Epithelial cell of esophagus (primary cell): ENCODE data around the gene UBAC1.
"Not testable (repeated sequence)": the region's sequence is repeated elsewhere in the genome, so short reads cannot be mapped to it uniquely, and the experiment has no call there.

Experiments used
- DNase-seq: peaks from one replicate; pipeline ENCODE4 v3.0.0; 2010; ENCODE audit warnings: low read depth
- H3K4me3 ChIP-seq: 2 replicates; pipeline ENCODE4 v1.5.1; 2011; ENCODE audit warnings: mild to moderate bottlenecking, low read length, control low read depth
- TF ChIP-seq, protein P1 (sequence below): IDR thresholded peaks from 2 replicates; pipeline ENCODE4 v1.5.1; 2011; ENCODE audit warnings: low read depth, mild to moderate bottlenecking, low read length, control low read depth, inconsistent platforms; ENCODE audit not compliant: insufficient read depth; ENCODE audit errors: missing control alignments

UBAC1 gene

DNA sequence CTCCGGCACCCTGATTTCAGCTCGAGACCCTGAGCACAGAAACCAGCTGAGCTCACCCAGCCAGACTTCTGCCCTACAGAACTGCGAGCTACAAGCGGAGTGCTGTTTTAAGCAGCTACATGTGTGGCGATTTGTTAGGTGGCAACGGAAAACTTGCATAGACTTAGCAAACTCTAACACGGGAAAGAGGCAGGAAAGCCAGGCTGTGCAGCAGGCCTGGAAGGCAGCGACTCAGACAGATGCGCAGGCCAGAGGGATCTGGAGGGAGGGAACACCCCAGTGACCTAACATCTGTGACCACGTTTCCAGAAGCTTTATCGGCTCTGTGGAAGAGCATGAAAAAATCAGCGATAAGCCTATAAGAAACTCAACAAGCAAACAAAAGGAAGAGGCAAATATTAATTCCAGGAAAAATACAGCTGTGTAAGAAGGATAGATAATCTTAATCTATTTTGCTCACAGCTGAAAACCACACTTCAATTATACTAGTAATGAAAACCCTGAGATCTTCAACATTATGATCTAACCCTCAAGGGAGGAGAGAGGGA is 11.0 kb downstream of the UBAC1 start:
- H3K4me3 ChIP-seq, result no peak overlapping the region
- TF ChIP-seq, protein P1, sequence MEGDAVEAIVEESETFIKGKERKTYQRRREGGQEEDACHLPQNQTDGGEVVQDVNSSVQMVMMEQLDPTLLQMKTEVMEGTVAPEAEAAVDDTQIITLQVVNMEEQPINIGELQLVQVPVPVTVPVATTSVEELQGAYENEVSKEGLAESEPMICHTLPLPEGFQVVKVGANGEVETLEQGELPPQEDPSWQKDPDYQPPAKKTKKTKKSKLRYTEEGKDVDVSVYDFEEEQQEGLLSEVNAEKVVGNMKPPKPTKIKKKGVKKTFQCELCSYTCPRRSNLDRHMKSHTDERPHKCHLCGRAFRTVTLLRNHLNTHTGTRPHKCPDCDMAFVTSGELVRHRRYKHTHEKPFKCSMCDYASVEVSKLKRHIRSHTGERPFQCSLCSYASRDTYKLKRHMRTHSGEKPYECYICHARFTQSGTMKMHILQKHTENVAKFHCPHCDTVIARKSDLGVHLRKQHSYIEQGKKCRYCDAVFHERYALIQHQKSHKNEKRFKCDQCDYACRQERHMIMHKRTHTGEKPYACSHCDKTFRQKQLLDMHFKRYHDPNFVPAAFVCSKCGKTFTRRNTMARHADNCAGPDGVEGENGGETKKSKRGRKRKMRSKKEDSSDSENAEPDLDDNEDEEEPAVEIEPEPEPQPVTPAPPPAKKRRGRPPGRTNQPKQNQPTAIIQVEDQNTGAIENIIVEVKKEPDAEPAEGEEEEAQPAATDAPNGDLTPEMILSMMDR, result no peak
- no peak for DNase-seq

DNA sequence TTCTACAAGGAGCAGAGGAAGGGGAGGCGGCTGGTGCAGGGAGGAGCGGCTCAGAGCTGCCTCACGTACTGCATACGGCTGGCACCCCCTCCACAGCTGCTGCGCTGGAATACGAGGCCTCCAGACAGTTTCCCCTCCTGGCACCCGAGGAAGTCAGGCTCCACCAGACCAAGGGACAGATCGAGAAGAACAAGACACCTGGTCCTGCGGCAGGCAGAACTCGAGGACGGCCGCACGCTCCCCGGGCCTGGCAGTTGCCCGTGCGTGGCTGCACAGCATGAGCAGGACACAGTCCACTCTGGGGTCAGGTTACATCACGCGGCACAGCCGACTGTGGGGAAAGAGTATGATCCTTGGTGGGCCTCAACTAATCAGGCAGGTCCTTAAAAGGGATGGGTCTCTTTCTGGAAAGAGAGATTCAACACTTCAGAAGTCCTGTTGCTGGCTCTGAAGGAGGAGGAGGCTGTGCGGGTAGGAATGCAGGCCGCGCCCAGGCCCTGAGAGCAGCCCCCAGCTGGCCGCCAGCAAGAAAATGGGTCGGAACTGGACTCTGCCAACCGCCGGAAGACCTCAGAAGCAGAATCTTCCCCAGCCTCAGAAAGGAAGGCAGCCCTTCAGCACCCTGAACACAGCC is 11.6 kb downstream of the UBAC1 start:
- TF ChIP-seq, protein P1, result no peak
- no peak for DNase-seq

DNA sequence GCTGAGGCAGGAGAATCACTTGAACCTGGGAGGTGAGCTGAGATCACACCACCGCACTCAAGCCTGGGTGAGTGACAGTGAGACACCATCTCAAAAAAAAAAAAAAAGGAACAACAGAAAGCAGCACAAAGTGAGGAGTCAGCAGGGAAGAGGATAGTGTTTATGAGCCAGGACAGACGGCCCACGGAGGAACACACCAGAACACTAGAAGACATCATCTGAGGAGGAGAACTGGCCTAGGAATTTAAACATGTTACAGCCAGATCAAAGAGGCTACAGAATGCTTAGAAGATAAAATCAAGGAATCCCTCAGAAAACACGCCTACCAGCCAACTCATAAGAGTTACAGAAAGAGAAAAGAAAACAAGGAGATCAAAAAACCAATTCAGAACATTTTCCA is 12.2 kb downstream of the UBAC1 start:
- no peak overlapping the region for H3K4me3 ChIP-seq
- no peak for DNase-seq
- TF ChIP-seq, protein P1, result no peak

More for the DNA sequence above, 11.6 kb downstream of the UBAC1 start:
- no peak overlapping the region for H3K4me3 ChIP-seq

DNA sequence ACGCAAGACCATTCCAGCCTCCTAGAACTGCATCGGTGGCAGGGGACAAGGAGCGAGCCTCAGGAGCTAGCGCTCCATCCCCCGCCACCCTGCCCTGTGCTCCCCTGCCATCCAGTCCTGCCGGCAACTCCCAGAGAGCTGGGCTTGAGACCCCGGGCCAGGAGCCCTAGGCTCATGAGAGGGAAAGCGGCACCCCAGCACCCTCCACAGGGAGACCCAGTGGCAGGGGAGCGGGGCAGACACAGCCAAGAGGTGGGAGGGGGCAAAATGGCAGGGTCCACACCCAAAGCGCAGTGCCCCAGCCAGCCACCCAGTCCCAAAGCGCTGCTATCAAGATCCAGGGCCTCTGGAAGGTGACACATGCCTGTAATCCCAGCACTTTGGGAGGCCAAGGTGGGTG is 12.7 kb downstream of the UBAC1 start:
- DNase-seq, result no peak
- no peak overlapping the region for H3K4me3 ChIP-seq
- TF ChIP-seq, protein P1, result no peak

DNA sequence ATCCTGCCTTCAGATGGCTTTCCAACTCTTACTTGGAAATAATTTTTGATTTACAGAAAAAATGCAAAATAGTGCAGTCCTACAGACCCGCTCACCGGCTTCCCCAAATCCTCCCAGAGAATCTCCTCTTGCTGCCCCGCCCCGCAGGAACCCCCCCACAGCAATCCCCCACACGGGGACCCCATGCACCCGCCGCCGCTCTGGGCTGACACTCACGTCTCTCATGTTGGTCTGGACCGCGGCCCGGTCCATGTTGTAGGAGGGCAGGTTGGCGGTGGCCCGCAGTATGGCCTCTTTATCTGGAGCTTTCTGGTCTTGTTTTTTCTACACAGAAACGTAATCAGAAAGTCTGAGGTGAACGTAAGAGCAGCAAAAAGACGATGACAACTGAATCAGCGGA is 13.6 kb downstream of the UBAC1 start:
- no peak overlapping the region for H3K4me3 ChIP-seq
- DNase-seq, result no peak
- TF ChIP-seq, protein P1, result no peak

DNA sequence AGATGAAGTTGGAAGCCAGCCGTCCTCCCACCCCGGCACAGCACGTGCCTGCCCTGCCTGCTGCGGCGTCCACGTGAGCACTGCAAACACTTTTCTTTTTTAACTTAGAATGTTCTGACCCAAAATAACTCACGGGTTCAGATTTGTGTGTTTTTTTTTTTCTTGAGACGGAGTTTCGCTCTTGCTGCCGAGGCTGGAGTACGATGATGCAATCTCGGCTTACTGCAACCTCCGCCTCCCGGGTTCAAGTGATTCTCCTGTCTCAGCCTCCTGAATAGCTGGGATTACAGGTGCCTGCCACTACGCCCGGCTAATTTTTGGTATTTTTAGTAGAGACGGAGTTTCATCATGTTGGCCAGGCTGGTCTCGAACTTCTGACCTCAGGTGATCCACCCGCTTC is 14.1 kb downstream of the UBAC1 start:
- not testable (repeated sequence) for DNase-seq, H3K4me3 ChIP-seq

DNA sequence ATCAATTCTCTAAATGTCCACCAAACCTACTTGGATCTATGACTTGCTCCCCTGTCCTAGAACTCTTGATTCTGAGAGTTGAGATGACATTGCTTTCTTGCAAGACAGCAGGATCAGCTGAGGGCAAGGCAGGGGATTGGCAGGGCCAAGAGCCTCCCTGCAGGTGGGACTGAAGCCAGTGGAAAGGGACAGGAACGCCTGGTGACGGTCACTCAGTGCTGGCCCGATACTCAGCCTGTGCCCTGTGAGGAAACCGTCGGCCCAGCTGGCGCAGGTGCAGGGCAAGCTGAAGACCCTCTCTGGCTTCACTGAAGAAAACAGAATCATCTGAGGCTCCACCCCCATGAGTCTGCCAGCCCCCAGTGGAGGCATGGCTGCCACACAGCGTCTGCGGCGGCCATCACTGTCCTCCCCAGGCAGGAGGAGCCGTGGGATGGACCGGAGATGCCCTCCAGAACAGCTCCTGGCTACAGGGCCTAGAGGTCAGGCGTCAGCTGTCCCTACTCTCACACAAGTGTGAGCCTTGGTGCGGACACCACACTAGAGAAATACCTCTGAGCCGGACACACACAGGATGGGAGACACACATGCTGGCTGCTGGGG is 14.7 kb downstream of the UBAC1 start:
- DNase-seq, result no peak
- TF ChIP-seq, protein P1, result no peak
- H3K4me3 ChIP-seq, result no peak overlapping the region
